Breast epithelium (tissue), 3 donors: ENCODE measurements around the gene ZBTB39.

Source experiments
- CTCF ChIP-seq, 3 donors: fragments of 450-650 bp; IDR thresholded peaks; one replicate each; pipeline ENCODE4 v1.5.1; 2016 to 2017; ENCODE audit warnings: antibody characterized with exemption in 3 of 3, mild to moderate bottlenecking in 3 of 3, moderate library complexity in 3 of 3
- POLR2A ChIP-seq: fragments of 450-650 bp; IDR thresholded peaks from one replicate; pipeline ENCODE4 v1.6.1; 2016; ENCODE audit warnings: antibody characterized with exemption, mild to moderate bottlenecking, moderate library complexity
- POLR2AphosphoS5 ChIP-seq, 3 donors: sonication (generic); formaldehyde crosslinking; IDR thresholded peaks; one replicate each; pipeline ENCODE4 v1.6.1; 2017; ENCODE audit warnings: antibody characterized with exemption in 3 of 3

- TF ChIP-seq CTCF (IDR thresholded peaks at IDR 0.05) (no peak), POLR2A (no peak), POLR2AphosphoS5 (IDR thresholded peaks at IDR 0.05) (no peak)
Measured at GRCh38 chr12:57027011-57027804, 20.9 kb upstream of the ZBTB39 start.
